OCI-M1 (cell line): Measurements from ENCODE around the gene FRMD1.

Experiments
- DNase-seq: peaks from one replicate; lab custom pipeline; 2025; lab: John Stamatoyannopoulos, UW

Gene FRMD1

DNA sequence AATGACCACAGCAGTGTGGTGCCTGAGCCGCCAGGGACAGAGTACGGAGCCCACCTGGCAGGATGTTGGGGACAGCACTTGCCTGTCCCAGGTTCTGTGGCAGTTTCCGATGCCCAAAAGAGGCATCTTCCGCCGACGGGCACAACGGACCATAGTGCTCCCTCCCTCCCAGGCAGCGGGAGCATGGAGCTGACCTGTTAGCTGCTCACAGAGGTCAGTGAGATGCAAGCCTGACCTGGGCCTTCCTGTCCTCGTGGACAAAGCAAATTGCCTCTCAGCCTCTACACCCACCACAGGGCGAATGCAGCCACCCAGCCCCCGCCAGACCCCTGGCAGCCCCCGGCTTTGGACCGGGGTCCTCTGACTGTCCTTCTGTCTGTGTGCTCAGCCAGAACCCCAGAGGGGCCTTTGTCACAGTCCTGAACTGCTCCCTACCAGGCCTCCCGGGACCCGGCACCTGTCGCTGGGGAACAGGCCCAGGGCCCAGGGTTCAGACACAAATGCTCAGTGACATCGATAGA is 16.2 kb upstream of the FRMD1 start:
- DNase-seq = no peak

DNA sequence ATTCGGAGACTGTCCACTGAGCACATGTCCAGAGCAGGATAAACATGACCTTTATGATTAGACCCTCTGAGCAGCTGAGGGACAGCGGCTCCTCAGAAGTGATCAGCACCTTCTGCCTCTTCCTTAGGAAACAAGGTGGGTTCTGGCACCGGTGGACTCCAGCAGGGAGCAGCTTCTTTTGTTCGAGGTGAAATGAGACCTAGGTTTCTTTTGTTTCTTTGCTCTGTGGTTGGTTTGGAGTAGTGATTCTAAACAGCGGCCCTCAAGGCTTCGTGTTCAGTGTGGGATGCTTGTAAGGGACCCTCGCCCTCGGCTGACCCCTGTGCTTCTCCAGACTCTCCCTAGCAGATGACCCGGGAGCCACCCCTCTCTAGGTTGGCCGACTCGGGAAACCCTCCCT is 14.6 kb upstream of the FRMD1 start:
- DNase-seq = no peak

DNA sequence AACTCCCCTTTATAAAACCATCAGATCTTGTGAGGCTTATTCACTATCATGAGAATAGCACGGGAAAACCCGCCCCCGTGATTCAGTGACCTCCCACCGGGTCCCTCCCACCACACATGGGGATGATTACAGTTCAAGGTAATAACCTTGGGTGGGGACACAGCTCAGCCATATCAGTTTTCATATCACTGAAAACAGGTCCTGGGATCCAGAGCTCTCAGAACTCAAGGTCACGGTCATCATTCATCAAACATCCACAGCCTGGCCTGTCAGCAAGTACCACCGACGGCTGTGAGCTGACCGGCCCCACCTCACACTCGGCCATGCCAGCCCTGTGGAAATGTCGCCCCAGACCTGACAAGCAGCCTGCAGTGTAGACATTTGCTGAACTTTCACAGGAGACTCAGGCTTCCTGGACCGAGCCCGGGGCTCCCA is 14.1 kb upstream of the FRMD1 start:
- no peak for DNase-seq

DNA sequence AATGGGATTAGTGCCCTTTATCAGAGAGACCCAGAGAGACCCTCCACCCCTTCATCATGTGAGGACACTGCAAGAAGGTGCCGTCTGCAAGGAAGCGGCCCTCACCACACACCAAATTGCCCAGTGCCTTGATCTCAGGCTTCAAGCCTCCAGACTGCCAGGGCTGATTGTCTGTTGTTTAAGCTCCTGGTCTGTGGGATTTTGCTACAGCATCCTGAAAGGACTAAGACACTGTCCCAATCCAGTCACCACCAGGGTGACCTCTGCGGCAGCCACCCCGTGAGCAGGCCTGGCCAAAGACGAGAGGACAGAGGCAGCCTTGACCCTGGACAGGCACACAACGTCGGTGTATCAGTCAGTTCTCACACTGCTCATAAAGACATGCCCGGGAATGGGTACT is 13.5 kb upstream of the FRMD1 start:
- DNase-seq = no peak

DNA sequence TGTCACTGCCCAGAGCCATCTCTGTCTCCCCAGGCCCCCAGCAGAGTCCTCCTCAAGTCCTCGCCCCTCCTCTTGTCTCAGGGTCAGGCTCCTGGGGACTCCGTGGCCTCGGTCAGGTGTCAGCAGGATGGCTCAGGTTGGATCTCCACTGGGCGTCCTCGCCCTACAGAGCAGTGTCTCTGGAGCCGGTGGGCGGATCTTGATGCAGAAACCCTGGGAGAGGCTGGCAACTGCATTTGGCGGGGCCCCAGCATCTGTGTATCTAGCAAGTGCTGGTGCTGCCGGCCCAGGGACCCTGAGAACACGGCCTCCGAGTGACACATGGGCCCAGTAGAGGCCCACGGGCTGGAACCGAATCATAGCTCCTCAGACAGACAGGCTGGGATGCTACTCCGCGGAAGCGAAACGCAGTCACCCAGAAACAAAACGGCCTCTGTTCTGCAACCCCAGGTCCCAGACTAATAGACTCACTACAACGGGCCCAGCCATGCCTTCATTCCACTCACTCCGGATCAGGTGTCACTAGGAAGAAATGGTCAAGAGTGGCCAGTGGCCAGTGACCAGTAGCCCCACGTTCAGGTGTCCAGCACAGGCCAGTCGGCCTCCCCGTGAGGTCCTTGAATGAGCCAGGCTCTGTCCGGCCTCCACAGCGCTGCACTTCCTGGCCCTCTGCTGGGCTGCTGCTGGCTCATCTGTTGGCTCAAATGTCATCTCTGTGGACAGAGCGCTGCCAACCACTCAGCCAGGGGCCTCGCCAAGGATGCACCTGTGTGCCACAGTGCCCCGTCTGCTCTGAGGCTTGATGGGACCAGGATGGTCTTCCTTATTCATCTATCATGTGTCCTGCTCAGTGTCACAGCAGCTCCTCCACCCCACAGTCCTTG is 12.6 kb upstream of the FRMD1 start:
- no peak for DNase-seq

DNA sequence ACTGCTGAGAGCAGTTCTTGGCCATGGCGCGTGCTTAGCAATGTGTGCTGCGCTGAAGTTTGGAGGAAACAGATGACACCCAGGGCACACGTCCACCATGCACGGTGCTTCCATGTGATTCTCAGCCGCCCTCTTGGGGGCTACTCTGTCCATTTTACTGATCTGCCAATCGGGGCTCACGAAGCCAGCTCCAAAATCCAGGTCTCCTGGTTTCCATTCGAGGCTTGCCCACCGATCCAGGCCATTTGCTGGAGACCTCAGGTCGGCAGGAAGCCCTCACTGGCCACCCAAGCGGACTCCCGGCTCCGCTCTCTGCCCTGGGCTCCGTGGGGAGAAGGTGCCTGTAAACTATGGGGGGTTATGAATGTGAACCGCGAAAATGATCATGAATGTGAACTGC is 11.7 kb upstream of the FRMD1 start:
- DNase-seq = no peak

DNA sequence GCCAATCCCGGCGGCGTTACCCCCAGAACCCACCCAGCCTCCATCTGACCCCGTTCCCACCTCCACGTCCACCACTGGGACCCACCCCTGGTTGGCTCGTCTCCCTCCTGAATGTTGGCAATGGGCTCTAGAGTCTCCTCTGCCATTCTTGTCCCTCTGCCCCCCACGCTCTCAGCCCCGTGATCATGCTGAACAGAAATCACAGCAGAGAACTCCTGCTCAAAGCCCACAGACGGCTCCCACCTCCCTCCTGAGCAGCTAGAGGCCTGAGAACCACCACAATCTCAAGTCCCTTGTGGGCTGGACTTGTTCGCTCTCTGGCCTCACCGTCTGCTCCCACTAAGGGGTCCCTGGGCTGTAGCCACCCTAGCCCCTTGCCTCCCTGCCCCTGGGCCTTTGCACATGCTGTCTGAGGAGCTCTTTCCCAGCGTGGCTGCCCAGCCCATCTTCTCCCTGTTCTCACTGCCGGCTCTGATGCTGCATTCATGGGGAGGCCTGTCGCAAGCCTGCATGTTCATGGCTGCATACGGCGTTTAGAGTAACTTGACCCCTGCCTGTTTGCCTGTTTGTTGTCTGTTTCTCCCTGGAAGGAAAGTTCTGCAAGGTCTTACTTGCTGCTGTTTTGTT is 11.2 kb upstream of the FRMD1 start:
- no peak for DNase-seq

DNA sequence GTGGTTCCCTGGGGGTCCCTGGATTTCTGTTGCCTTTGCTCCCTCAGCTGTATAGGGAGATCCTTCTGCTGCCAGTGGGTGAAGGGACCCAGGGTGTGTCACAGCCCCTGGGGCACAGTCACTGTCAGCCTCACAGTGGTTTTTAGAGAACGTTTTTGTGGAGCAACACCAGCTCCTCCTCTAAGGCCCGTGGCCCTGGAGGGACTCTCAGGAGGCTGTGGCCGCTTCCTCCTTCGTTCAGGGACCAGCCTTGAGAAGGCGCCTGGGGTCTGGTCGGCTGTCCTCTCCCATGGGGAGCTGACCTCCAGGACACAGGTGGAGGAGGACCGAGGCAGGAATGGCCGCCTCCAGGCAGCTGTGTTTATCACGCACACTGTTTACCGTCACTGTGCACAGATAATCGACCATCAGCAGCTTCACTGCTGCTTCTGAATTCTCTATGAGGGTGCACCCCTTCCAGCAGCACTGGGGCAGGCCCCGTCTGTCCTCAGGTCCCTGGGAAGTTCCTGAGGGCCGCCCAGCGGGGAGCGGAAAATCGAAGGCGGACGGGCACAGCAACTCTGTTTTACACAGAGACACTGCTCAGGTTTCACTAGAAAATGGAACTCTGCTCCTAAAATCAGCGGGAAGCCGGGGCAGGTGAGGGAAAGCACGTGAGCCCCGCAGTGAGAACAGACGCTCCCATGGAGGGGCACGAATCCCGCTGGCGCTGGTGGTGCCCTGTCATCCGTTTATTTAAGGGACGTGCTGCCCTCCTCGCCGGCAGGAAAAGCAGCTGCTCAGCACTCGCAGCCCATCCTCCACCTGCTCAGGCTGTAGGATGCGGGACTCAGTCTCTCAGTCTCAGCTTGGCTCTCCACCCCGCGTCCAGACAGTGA is 10.4 kb upstream of the FRMD1 start:
- DNase-seq = no peak

DNA sequence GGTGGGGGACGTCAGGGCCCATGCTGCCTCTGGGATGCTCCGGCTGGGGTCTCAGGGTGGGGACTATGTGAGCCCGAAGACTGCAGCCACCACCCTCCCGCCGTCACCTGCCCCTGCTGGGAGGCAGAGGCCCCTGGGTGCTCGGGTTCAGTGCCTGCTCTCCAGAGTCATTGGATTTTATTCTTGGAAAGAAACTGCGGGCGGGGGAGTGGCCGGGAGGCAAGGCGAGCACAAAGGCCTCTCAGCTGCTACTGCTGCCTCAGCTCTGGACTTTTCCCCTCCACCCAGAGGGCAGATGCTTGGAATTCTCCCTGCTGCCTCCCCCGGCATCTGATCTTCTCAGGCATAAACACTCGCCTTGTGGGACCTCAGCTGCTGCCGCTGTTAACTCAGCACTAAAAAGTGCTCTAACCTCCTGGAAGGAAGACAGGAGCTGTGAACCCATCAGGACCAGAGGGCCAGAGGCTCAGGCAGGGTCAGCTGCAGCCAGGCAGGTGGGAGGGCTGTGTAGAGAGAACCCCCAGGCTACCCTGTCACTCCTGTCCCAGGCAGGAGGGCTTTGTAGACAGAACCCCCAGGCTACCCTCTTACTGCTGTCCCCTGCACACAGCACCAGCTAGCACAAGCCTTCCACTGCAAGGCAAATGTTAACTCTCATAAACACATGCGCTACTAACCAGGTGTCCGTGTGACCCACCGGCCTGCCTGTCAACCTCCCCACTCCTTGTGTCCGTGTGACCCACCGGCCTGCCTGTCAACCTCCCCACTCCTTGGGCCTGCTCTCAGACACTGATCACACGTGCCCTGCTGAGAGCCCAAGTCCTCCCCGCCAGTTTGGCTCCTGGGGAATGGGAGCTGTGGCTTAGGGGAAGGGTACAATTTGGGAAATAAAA is 9.4 kb upstream of the FRMD1 start:
- DNase-seq = no peak

DNA sequence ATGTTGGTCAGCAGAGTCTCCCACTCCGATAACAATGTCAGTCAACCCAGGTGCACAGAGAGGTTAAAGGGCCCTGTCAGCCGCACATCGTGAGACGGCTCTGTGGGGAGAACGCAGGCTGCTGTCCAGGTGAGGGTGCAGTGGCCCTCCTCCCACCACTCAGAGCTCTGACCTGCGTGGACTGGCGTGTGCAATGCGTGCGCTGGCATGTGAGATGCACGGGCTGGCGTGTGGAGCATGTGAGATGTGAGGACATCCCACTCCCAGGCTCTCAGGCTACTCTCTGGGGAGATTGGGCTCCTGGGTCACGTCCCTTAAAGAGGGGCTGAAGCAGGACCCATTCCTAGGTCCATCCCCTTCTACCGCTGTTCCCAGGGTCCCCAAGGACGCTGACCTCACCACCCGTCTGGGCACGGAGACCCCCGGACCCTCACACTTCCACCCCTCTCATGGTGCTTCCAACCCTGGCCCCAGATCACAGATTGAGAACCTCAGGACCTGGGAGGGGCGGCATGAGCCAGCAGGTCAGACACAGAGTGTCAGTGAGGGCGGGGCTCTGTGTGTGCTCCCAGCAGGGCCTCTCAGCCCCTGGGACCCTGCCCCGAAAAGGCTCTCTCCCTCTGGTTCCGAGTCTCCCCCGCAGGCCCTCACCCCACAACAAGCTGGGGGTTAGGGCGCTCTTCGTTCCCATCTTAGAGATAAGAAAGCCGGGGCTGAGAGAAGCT is 8.6 kb upstream of the FRMD1 start:
- DNase-seq = no peak

DNA sequence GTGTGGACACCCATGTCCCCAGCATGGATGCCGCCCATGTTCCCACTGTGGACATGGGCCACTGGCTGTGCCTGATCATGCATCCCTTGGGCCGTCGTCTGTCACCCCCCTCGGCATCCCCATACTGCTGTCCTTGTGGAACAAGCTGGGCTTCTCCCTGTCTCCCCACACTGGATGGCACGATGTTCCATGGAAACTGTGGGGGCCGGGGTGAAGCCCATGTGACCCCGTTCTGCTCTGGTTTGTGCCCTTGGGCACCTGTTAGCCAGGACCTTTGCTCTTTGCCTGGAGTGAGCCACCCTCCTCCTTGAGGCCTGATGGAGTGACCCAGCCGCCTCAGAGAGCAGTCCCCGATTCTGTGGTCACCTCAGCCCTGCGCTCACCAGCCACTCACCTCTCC is 7.6 kb upstream of the FRMD1 start:
- no peak for DNase-seq

DNA sequence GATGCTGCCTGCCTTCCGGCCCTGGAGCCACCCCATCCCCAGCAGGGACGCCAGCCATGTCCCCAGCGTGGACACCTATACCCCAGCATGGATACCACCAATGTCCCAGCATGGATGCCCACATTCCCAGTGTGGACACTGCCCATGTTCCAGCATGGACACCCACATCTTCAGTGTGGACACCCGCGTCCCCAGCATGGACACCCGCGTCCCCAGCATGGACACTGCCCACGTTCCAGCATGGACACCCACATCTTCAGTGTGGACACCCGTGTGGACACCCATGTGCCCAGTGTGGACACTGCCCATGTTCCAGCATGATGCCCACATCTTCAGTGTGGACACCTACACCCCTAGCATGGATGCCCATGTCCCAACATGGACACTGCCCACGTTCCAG is 7.1 kb upstream of the FRMD1 start:
- DNase-seq = no peak

DNA sequence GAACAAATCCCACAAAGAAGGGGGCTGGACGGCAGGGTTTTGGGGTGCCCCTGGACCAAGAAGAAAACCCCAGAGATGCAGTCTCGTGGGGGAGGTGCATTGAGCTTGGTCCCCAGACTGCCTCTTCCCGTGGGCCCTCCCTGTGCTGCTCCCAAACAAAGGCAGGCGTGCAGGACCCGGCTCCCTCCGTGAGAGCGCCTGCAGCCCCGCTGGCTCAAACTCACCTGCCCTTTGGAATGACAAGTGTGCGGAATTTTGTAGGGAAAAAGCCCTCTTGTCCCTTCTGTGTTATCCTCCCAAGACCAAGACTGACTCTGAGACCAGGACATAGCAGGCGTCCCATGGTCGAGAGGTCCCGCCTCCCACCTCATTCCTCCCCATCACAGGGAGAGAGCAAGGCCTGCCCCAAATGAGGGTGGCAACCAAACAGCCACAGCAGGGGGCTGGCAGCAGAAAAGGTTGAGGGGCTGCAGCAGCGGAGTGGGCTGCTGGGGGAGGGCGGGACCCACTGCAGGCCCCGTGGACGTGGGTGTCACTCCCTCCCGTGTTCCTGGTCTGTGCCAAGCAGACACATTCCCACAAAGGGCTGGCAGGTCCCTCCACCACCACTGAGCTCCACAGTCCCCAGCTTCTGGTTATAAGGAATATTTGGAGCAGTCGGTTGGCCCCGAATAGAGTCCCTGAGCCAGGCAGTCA is 5.6 kb upstream of the FRMD1 start:
- DNase-seq = no peak

DNA sequence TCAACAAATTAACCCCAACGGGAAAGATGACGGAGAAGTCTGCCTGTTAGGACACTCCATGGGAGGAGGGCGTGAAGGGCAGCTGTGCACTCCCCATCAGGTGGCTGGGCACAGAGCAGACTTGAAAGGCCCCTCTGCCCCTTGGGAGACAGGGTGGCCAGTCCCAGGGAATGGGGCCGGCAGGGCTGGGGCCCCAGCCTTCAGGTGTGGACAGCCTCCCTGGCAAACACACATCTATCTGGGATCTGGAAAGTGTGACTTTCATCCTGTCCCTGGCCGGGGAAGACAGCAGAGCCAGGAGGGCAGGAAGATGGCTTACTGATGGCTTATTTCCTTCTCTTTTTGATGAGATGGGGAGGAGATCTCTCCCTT is 4.5 kb upstream of the FRMD1 start:
- no peak for DNase-seq

DNA sequence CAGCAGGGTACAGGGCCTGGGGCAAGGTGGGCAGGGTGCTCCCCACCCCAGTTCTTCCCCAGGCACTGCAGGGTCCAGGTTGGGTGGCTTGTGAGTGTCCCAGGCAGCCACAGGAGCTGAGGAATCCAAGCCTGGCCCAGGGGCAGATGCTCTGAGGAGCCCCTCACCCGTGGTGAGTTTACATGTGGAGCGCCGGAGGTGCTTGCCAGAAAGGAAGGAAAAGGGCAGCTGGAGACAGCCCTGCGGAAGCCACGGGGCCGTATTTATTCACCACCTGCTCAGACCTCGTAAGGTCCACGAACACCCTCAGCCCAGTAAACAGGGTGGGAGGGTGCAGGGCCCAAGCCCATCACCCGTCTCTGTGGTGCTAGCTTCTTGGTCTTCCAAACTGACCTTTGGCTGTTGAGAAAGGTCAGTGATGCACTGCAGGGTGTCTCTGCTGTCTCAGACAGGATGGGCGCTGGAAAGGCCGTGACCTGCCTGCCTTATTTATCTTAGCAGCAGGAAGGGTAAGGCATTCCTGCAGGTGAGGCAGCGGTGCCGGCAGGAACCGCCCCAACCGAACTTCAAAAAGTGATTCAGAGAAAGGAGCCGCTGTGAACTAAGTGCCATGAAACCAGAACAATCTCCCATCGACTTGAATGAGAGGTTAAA is 4.0 kb upstream of the FRMD1 start:
- no peak for DNase-seq

DNA sequence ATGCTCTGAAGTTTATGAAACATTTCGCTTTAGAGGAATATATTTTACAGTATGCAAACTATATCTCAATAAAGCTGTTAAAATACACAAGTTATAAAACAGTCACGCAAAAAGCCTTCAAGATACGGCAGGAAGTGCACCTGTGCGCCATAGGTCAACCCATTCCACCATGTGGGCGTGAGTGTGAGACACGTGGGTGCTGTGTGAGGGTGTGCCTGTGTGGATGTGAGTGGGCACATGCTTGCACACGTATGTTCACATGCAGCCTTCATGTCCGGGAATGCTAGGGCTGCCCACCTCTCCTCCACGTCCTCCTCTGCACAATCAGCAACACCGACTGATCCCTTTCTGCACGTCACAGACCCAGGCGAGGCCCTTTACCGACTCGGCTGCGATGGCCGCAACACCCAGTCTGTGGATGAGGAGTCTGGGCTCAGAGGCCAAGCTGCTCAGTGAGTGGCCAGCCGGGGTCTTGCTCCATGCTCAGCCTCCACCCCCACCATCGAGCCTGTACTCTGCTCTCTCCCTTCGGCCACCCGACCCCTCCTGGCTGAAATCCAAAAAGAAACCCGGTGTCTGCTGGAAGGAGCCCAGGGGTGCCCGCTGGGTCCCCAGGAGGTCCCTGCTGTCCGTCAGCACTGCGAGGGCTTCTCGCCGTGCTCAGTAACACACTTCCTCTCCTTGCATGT is 3.0 kb upstream of the FRMD1 start:
- DNase-seq = no peak

DNA sequence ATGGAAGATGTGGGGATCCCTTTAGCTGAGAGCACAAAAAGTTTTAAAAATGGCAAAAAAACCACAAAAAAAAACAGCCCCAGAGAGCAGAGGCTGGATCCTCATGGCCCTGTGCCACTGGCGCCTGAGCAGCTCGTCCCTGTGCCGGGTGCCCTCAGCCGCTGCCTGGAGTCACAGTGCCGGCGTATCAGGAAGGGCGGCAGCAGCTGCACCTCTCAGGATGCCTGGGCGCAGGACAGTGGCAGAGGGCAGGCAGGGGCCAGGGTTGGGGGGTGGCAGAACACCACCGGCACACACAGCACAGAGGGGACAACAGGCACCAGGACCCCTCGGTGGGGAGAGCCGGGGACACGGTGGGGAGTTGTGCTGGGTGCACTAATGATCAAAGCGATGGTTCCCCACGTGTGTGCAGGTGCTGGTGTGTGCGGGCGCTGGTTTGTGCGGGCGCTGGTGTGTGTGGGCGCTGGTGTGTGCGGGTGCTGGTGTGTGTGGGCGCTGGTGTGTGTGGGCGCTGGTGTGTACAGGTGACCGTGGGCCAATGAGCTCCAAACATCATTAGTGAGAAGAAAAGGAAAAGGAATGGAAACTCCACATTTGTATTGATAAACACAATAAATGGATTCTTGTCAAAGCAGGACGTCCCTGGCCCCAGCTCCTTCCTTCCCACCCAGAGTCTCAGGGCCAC is 1.5 kb upstream of the FRMD1 start:
- DNase-seq = no peak

DNA sequence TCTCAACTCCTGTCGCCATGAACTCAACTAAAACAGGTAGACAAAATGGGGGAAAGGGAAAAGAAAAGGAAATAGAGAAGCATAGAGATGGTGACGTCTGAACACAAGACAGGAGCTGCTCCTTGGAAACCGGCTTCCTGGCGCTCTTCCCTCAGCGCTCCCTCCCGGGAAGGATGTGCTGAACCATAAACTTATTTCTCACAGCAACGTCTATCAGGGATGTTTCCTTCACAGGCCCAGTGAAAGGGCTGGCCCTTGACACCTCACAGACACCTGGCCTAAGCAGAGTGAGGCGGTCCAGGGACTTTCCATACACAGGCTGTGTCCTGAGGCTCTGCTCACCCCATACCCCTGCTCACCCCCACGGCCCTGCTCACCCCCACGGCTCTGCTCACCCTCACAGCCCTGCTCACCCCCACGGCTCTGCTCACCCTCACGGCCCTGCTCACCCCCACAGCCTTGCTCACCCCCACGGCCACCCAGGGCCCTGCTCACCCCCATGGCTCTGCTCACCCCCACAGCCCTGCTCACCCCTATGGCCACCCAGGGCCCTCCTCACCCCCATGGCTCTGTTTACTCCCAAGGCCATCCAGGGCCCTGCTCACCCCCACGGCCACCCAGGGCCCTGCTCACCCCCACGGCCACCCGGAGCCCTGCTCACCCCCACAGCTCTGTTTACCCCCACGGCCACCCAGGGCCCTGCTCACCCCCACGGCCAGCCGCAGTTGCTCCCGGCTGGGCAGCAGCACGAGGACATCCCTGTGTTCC is 653 bp downstream of the FRMD1 start:
- DNase-seq = no peak
